ENCODE measurements around the gene TRAF2.

The TRAF2 gene

GRCh38 chr9:136847088-136847825 lies 39.1 kb upstream of the TRAF2 start:
- no peak for DNase-seq (ENCODE audit: low spot score)

- DNase-seq (ENCODE audit: low spot score) = peak; percentile 87
Measured at GRCh38 chr9:136847826-136848392, 38.4 kb upstream of the TRAF2 start.

GRCh38 chr9:136848393-136849037 lies 37.8 kb upstream of the TRAF2 start:
- DNase-seq (ENCODE audit: low spot score) = peak; percentile 74

- DNase-seq (ENCODE audit: low spot score) = peak; percentile 100
Measured at GRCh38 chr9:136849038-136849959, 37.0 kb upstream of the TRAF2 start, which contains the start of gene PHPT1. Gene PHPT1 (plus strand): TSS chr9:136849409. CDS start chr9:136849431, 22 bp downstream.

GRCh38 chr9:136849960-136850865 lies 36.1 kb upstream of the TRAF2 start:
- no peak for DNase-seq (ENCODE audit: low spot score)

GRCh38 chr9:136850866-136851775 lies 35.2 kb upstream of the TRAF2 start:
- no peak for DNase-seq (ENCODE audit: low spot score)

DNA sequence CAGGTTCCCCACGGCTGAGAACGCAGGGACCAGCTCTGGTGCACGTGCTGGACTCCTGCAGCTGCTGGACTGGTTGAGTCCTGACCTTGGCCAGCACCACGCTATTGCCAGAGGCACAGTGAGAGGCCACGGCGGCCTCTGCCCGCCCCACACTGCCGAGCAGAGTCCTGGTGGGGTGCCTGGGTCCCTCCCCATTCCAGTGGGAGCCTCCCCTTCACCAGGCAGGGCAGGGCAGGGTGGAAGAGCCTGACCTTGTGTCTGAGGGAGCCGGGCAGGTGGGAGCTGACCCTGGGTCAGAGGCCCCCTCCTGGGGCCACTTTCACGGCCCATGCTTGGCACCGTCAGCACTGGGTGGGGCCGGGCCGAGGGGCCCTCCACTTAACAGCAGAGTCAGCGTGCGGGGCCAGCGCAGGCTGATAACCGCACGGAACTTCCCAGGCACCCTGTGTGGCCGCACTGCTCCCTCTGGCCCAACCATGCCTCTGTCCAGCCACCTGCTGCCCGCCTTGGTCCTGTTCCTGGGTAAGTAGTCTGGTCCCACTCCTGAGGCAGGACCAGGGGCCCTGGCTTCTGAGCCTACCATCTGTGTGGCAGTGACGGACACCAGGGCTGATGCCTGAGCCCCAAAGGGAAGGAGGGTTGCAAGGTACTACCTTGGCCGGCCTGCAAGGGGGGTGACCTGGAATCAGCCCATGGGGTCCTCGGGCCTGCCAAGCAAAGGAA lies 34.2 kb upstream of the TRAF2 start, which contains the start of gene MAMDC4:
MAMDC4 (plus strand) TSS at position 406 of the 723 bp plus-strand sequence; CDS start at position 477, 71 bp downstream.
- DNase-seq (ENCODE audit: low spot score) = no peak

GRCh38 chr9:136852664-136853595 lies 33.4 kb upstream of the TRAF2 start:
- no peak for DNase-seq (ENCODE audit: low spot score)

- no peak for DNase-seq (ENCODE audit: low spot score)
Measured at GRCh38 chr9:136853596-136854112, 32.7 kb upstream of the TRAF2 start.

DNA sequence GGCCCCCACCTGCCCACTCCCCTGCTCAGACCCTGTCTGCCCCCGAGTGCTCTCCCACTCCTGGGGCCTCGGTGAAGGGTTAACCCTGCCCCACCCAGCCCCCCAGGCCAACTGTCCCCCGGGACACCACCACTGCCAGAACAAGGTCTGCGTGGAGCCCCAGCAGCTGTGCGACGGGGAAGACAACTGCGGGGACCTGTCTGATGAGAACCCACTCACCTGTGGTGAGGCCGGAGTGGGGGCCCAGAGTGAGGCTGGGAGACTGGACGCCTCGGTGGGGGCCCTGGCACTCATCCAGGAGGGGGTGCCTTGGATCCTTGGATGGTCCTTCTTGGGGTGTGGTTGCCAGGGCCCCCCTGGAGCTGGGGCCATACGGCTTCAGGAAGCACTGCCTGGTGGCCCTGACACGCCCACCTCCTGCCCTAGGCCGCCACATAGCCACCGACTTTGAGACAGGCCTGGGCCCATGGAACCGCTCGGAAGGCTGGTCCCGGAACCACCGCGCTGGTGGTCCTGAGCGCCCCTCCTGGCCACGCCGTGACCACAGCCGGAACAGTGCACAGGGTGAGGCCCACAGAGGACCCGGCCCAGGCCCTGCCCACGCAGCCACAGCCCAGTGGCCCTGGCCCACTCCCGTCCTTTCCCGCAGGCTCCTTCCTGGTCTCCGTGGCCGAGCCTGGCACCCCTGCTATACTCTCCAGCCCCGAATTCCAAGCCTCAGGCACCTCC lies 32.0 kb upstream of the TRAF2 start:
- no peak for DNase-seq (ENCODE audit: low spot score)

GRCh38 chr9:136854842-136855460 lies 31.4 kb upstream of the TRAF2 start:
- no peak for DNase-seq (ENCODE audit: low spot score)

- no peak for DNase-seq (ENCODE audit: low spot score)
Measured at GRCh38 chr9:136855461-136856078, 30.7 kb upstream of the TRAF2 start.

GRCh38 chr9:136856079-136856476 lies 30.2 kb upstream of the TRAF2 start:
- DNase-seq (ENCODE audit: low spot score) = no peak

DNA sequence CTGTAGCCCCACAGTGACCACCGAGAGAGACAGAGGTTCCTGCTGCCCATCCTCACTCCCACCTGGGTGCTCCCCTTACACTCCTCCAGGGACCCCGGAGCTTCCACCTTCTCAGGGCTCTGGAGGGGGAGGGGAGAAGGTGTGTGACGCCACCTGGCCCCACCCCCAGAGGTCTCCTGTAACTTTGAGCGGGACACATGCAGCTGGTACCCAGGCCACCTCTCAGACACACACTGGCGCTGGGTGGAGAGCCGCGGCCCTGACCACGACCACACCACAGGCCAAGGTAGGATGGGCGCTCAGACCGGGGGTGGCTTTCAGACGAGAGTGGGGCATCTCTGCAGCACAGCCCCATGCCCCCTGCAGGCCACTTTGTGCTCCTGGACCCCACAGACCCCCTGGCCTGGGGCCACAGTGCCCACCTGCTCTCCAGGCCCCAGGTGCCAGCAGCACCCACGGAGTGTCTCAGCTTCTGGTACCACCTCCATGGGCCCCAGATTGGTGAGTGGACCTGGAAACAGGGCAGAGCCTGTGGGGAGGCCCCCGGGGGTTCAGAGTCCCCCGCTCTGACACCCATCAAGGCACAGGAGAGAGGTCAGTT lies 29.7 kb upstream of the TRAF2 start:
- no peak for DNase-seq (ENCODE audit: low spot score)

GRCh38 chr9:136857166-136857565 lies 29.1 kb upstream of the TRAF2 start:
- no peak for DNase-seq (ENCODE audit: low spot score)
